ENCODE measurements around the gene SRPRB.
"Not testable (repeated sequence)": the region's sequence is repeated elsewhere in the genome, so short reads cannot be mapped to it uniquely, and the experiment has no call there.

Gene SRPRB

DNA sequence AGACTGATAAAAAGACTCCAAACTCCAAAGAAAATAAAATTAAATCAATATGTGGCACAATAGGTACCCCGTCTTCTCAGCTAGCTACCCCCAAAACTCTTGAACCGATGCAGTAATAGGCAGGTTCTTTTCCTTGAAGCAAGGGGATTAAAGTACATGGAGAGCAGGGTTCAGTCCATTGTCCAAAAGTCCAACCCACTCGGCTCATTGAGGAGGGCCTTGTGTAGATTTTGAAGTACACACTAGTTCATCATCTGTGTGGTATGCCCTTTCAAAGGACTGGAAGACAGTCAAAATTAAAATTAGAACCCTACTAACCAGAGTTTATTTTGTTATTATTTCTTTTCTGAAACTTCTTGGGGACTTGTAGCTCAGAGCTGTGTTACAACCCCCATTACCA lies 36.1 kb upstream of the SRPRB start:
- Mint-ChIP-seq H3K27ac (no peak overlapping the region), H3K27me3 (peaks cover 16% of the 10 kb centered on the region), H3K4me1 (ENCODE audit: low read depth) (no peaks in the 10 kb centered on the region), H3K36me3 (ENCODE audit: low read depth) (no peaks in the 10 kb centered on the region), H3K4me3 (no peak overlapping the region), H3K9me3 (no peaks in the 10 kb centered on the region)

DNA sequence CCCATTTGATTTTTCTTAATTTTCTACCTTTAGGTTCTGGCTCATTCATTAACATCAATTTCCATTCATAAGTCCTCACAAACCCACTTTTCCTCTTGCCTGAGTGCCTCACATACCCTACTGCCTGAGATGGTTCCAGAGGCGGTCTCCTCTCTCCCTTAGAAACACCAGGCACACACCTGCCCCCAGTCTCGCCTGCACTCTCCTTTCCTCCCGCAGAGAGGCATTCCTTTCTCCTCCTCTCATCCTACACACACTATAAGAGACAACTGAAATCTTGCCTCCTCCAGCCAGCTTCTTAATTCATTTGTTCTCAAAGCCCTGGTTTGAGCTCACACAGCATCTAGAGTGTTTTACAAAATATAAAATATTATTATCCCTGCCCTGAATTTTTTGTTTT lies 31.9 kb upstream of the SRPRB start:
- peaks cover 18% of the 10 kb centered on the region for H3K27me3 Mint-ChIP-seq
- H3K27ac Mint-ChIP-seq = no peak overlapping the region
- H3K4me3 Mint-ChIP-seq = no peak overlapping the region
- no peaks in the 10 kb centered on the region for H3K9me3 Mint-ChIP-seq
- H3K4me1 Mint-ChIP-seq (ENCODE audit: low read depth) = no peaks in the 10 kb centered on the region
- H3K36me3 Mint-ChIP-seq (ENCODE audit: low read depth) = no peaks in the 10 kb centered on the region

DNA sequence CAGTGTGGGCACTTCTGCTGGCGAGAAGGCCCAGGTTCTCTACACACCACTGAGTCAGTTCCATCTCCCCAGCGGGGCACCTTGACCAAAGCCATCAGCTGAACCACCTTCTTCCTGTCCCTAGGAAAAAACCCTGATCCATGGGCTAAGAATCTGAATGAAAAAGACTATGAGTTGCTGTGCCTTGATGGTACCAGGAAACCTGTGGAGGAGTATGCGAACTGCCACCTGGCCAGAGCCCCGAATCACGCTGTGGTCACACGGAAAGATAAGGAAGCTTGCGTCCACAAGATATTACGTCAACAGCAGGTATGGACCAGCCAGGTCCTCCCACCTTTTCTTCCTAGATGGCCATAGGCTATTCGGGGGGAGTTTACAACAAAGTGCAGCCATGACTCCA lies 30.3 kb upstream of the SRPRB start:
- Mint-ChIP-seq H3K9me3 (no peaks in the 10 kb centered on the region), H3K36me3 (ENCODE audit: low read depth) (no peaks in the 10 kb centered on the region), H3K4me1 (ENCODE audit: low read depth) (no peaks in the 10 kb centered on the region), H3K27me3 (peaks cover 27% of the 10 kb centered on the region), H3K27ac (no peak overlapping the region), H3K4me3 (no peak overlapping the region)

DNA sequence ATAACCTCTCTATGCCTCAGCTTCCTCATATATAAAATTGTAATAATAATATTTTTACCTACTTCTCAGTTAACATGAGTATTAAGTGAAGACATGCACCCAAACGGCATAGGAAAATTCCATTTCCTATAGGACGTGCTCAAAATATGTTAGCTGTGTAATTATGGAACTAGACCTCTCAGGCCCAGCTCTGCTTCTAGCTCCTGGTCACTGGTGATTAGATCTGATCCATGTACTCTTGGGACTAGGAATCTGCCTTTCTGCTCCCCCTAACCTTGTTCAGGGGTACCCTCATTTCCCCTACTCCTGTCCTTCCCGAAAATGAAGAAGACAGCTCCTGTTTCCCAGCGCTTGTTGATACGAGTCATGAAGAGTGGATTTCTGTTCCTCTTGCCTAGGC lies 29.8 kb upstream of the SRPRB start:
- H3K4me3 Mint-ChIP-seq = no peak overlapping the region
- H3K4me1 Mint-ChIP-seq (ENCODE audit: low read depth) = no peaks in the 10 kb centered on the region
- H3K27me3 Mint-ChIP-seq = peaks cover 24% of the 10 kb centered on the region
- no peaks in the 10 kb centered on the region for H3K9me3 Mint-ChIP-seq
- no peaks in the 10 kb centered on the region for H3K36me3 Mint-ChIP-seq (ENCODE audit: low read depth)
- no peak overlapping the region for H3K27ac Mint-ChIP-seq

DNA sequence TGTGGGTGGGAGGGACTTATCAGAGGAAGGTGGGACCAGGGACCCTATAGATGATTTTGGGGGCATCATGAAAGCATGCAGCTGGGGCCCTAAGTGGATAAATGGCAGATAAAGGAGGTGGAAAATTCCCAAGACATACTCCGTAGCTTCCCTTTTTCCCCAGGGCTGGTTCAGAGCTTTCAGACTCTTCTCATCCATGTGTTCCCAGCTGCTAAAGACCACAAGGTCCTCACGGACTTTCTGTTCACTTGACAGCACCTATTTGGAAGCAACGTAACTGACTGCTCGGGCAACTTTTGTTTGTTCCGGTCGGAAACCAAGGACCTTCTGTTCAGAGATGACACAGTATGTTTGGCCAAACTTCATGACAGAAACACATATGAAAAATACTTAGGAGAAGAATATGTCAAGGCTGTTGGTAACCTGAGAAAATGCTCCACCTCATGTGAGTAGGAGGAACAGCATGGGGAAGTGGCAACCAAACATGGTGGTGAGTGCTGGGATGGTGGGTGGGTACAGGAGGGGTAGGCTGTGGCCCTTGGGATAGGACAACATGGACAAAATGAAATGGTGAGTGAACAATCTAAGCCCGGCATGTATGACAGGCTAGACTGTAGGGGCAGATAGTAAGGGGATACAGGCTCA lies 28.7 kb upstream of the SRPRB start:
- H3K27me3 Mint-ChIP-seq = peaks cover 27% of the 10 kb centered on the region
- H3K4me3 Mint-ChIP-seq = no peak overlapping the region
- no peak overlapping the region for H3K27ac Mint-ChIP-seq
- no peaks in the 10 kb centered on the region for H3K9me3 Mint-ChIP-seq
- H3K36me3 Mint-ChIP-seq (ENCODE audit: low read depth) = no peaks in the 10 kb centered on the region
- no peaks in the 10 kb centered on the region for H3K4me1 Mint-ChIP-seq (ENCODE audit: low read depth)

DNA sequence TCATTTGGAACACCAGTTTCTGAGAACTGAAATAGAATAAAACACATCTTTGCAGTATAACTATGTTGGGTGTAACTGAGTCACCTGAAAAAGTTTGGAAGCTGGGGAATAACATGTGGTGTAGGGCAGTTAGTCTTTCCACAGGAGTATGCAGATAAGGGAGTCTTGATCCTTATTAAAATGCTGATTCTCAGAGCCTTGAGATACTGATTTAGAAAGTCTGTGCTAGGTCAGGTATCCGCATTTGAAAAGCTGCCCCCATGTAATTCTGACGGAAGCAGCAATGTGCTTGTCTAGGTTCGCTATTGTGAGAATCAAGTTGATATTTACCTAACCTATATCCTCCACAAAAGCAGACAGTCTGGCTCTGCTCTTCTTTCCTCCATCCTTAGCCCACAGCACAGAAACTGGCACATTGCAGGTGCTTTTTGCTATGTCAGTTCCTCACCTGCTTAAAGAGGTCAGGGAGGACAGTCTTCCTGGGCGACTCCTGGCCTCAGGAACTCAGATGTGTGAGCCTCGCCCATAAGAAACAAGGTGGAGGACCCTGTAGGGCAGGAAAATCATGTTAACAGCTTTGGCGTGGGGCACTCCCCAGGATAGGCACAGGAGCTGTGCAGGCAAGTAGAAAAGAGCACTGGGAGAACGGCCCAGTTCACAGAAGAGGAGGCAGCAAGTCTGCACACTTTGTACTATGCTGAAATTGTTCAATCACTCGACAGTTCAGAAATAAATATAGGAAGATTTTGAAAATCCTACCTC lies 27.6 kb upstream of the SRPRB start:
- Mint-ChIP-seq H3K9me3 (no peaks in the 10 kb centered on the region), H3K4me3 (no peak overlapping the region), H3K36me3 (ENCODE audit: low read depth) (no peaks in the 10 kb centered on the region), H3K4me1 (ENCODE audit: low read depth) (no peaks in the 10 kb centered on the region), H3K27me3 (peaks cover 28% of the 10 kb centered on the region), H3K27ac (no peak overlapping the region)

DNA sequence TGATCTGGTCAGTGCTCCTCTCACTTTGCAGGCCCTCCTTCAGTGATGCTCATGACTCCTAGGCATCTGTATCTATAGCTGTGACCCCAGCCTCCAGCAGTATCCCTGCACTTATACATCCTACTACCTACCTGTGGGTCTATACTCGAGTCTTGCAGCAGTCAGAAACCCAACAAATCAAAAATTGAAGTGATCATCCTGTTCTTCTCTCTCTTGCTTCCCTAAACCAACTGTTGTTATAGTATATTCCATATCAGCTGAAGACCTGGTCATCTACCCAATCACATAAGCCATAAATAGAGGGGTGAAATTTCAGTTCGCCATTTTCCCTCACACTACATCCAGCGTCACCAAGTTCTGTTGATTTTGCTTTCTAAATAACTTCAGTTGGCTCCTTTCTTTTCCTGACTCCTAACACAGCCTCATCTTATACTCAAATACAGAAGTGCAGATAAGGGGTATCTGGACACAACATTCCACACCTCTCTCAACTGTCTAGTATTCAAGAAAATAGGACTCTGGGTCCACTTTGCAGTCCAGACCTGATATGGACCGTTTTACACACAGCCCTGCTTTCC lies 25.9 kb upstream of the SRPRB start:
- no peaks in the 10 kb centered on the region for H3K36me3 Mint-ChIP-seq (ENCODE audit: low read depth)
- no peaks in the 10 kb centered on the region for H3K9me3 Mint-ChIP-seq
- no peak overlapping the region for H3K27ac Mint-ChIP-seq
- H3K27me3 Mint-ChIP-seq = peaks cover 23% of the 10 kb centered on the region
- no peaks in the 10 kb centered on the region for H3K4me1 Mint-ChIP-seq (ENCODE audit: low read depth)
- no peak overlapping the region for H3K4me3 Mint-ChIP-seq

DNA sequence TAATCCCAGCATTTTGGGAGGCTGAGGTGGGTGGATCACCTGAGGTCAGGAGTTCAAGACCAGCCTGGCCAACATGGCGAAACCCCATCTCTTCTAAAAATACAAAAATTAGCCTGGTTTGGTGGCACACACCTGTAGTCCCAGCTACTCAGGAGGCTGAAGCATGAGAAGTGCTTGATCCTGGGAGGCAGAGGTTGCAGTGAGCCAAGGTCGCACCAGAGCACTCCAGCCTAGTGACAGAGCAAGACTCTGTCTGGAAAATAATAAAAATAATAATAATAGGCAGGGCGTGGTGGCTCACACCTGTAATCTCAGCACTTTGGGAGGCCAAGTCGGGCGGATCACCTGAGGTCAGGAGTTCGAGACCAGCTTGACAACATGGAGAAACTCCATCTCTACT lies 24.9 kb upstream of the SRPRB start:
- peaks cover 20% of the 10 kb centered on the region for H3K27me3 Mint-ChIP-seq
- H3K9me3 Mint-ChIP-seq; H3K36me3 Mint-ChIP-seq (ENCODE audit: low read depth); H3K27ac Mint-ChIP-seq; H3K4me3 Mint-ChIP-seq; H3K4me1 Mint-ChIP-seq (ENCODE audit: low read depth): not testable (repeated sequence)

DNA sequence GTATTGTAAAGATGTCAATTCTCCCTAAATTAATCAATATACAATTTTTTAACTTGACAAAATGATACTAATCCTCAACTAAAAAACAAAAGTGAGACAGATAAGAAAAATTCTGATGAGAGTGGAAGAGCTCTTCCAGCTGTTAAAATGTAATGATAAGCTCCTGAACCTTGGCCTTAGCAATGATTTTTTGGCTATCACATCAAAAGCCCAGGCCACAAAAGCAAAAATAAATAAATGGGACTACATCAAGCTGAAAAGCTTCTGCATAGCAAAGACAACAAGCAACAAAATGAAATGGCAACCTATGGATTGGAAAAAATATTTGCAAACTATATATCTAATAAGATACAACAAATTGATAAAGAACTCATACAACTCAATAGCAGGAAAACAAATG lies 24.0 kb upstream of the SRPRB start:
- Mint-ChIP-seq H3K27ac (no peak overlapping the region), H3K27me3 (peaks cover 24% of the 10 kb centered on the region), H3K36me3 (ENCODE audit: low read depth) (no peaks in the 10 kb centered on the region), H3K9me3 (no peaks in the 10 kb centered on the region), H3K4me3 (no peak overlapping the region), H3K4me1 (ENCODE audit: low read depth) (no peaks in the 10 kb centered on the region)

DNA sequence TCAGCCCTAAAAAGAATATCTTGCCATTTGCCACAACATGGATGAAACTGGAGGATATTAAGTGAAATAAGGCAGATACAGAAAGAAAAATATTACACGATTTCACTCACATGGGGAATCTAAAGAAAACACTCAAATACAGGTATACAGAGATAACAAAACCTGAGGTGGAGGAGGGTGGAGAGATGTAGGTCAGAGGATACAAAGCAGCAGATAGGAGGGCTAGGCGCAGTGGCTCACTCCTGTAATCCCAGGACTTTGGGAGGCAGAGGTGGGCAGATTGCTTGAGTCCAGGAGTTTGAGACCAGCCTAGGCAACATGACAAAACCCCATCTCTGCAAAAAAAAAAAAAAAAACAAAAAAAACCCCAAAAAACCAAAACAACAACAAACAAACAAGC lies 23.2 kb upstream of the SRPRB start:
- no peak overlapping the region for H3K27ac Mint-ChIP-seq
- no peaks in the 10 kb centered on the region for H3K9me3 Mint-ChIP-seq
- no peaks in the 10 kb centered on the region for H3K36me3 Mint-ChIP-seq (ENCODE audit: low read depth)
- no peak overlapping the region for H3K4me3 Mint-ChIP-seq
- peaks cover 30% of the 10 kb centered on the region for H3K27me3 Mint-ChIP-seq
- H3K4me1 Mint-ChIP-seq (ENCODE audit: low read depth) = no peaks in the 10 kb centered on the region

DNA sequence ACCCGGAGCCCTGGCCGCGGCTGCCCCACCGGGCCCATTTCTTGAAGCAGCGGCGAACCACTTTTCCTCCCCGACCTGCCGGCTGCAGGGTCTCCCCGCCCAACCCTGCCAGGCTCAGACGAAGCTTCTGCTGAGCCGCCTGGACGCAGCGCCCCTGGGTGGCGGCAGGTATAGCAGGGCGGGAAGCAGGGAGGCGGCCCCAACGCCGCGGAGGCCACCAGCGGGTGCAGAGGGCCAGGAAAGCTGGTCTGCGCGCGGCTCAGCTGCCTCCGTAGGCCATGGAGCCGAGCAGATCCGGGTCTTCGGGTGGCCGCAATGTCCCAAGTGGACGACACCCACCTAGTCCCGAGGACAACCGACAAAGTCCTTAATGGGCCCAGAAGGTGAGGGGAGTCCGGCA lies 21.9 kb upstream of the SRPRB start:
- H3K27me3 Mint-ChIP-seq = peaks cover 30% of the 10 kb centered on the region
- no peak overlapping the region for H3K4me3 Mint-ChIP-seq

DNA sequence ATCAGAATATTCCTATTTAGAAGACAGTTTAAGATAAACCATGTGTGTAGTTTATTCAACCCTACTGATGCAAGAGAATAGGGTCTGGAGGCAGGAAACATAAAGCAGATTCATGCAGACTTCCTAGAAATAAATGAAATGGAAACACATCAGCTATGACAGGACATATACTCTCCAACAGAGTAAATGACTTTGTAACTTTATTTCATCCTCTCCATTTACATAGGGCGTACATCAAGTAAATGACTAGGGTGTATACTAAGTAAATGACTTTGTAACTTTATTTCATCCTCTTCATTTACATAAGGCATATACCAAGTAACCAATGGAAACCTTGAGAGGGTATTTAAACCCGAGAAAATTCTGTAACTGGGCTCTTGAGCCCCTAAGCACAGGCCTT lies 17.6 kb upstream of the SRPRB start:
- H3K27me3 Mint-ChIP-seq = peaks cover 34% of the 10 kb centered on the region
- H3K27ac Mint-ChIP-seq = no peak overlapping the region
- H3K9me3 Mint-ChIP-seq = peaks cover 17% of the 10 kb centered on the region
- H3K4me1 Mint-ChIP-seq (ENCODE audit: low read depth) = no peaks in the 10 kb centered on the region
- peaks cover 10% of the 10 kb centered on the region for H3K36me3 Mint-ChIP-seq (ENCODE audit: low read depth)
- no peak overlapping the region for H3K4me3 Mint-ChIP-seq

More for the DNA sequence above, 21.9 kb upstream of the SRPRB start:
- H3K9me3 Mint-ChIP-seq = no peaks in the 10 kb centered on the region
- H3K4me1 Mint-ChIP-seq (ENCODE audit: low read depth) = no peaks in the 10 kb centered on the region
- no peak overlapping the region for H3K27ac Mint-ChIP-seq
- no peaks in the 10 kb centered on the region for H3K36me3 Mint-ChIP-seq (ENCODE audit: low read depth)

DNA sequence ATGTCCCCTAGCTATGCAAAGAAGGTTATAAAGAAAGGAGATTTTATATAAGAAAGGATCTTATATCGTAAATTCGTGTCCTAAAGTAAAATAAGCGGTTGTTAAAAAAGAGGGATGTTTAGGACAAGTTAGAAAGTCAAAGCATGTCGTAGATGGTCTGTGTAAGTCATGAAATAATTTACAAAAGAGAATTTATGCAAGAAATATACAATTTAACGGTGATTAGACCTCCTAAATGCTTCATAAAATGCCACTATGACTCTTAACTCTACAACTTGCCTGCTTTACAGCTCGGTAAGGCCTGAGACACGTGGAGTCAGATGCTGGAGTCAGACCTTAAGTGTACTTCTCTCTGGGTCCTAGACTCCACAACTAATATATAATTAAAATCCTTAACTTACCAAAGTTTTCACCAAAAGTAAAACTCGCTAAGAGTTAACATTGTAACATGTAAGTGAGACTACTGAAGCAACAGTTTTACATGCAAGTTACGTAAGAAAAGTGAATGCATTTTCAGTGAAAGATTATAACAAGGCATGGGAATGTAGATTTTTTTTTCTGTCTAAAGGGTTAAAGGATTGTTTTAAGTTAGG lies 13.3 kb upstream of the SRPRB start:
- no peak overlapping the region for H3K4me3 Mint-ChIP-seq
- peaks cover 19% of the 10 kb centered on the region for H3K9me3 Mint-ChIP-seq
- no peak overlapping the region for H3K27ac Mint-ChIP-seq
- peaks cover 11% of the 10 kb centered on the region for H3K36me3 Mint-ChIP-seq (ENCODE audit: low read depth)
- no peaks in the 10 kb centered on the region for H3K4me1 Mint-ChIP-seq (ENCODE audit: low read depth)
- peaks cover 32% of the 10 kb centered on the region for H3K27me3 Mint-ChIP-seq

DNA sequence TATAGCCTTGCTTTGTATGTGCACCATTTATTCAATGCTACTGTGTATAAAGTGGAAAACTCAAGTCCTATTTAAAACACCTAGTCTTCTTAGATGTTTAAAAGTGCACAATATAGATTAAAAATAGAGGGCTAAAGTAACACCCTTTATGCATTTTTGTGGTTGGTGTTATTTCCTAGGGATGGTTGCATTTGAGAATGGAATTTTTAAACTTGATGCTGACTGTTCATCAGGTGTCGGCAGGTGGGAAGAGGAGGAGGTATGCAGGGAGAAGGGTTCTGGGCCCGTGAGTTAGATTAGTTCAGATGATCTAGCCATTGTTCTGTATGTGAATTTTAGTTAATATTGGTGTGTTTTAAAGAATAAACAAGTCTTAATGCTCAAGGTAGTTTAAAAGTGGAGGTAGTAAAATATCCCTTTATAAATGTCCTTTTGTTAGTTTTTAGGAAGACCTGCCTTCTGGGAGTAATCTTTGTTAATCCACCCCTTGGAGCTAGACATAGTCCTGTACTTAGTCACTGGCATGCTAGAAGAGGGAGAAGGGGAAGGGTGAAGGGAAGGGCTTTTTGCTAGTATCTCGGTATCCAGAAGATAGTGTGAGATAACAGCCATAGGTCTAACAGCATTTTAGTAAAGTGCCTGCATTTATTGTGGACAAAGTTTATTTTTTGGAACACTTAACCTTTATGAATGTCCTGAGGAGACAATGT lies 8.1 kb upstream of the SRPRB start:
- Mint-ChIP-seq H3K4me1 (ENCODE audit: low read depth) (no peaks in the 10 kb centered on the region), H3K4me3 (no peak overlapping the region), H3K9me3 (peaks cover 7% of the 10 kb centered on the region), H3K36me3 (ENCODE audit: low read depth) (peaks cover 6% of the 10 kb centered on the region), H3K27me3 (peaks cover 28% of the 10 kb centered on the region), H3K27ac (no peak overlapping the region)

Data from stimulated activated naive CD8-positive, alpha-beta T cell treated with anti-CD3 and anti-CD28 coated beads, Interleukin-15, Interleukin-2, amounts not matched to agents 100 ng/mL and 50 ng/mL, for 24 hours (primary cell).